Stimulated activated CD8-positive, alpha-beta memory T cell treated with anti-CD3 and anti-CD28 coated beads, Interleukin-4, amount 100 ng/mL, for 1 hour (primary cell): ENCODE results near the gene HAVCR2.

Experiments
- DNase-seq, 2 donors: peaks; one replicate each; pipeline ENCODE4 v3.0.0-alpha.2; 2020; ENCODE audit warnings: low read depth in 2 of 2, low spot score in 1 of 2

Gene HAVCR2

GRCh38 chr5:157046041-157046440, 62.8 kb downstream of the HAVCR2 start:
- no peak for DNase-seq

GRCh38 chr5:157045601-157046000, 63.2 kb downstream of the HAVCR2 start:
- no peak for DNase-seq

GRCh38 chr5:157038568-157039187, 70.2 kb downstream of the HAVCR2 start:
- DNase-seq = no peak
